NCI-H146 (cell line): Measurements from ENCODE around the gene IGFALS.

ENCODE experiments used
- DNase-seq: peaks from one replicate; lab custom pipeline; 2025; lab: John Stamatoyannopoulos, UW

The IGFALS gene

GRCh38 chr16:1744338-1744840 is 49.1 kb downstream of the IGFALS start:
- DNase-seq = no peak

- no peak for DNase-seq
Measured at GRCh38 chr16:1743376-1744337, 49.8 kb downstream of the IGFALS start.

- DNase-seq = no peak
Measured at GRCh38 chr16:1741553-1742165, 51.8 kb downstream of the IGFALS start.

GRCh38 chr16:1740781-1741490 is 52.6 kb downstream of the IGFALS start:
- no peak for DNase-seq
